ENCODE data around the gene SLC16A13.
"Not testable (repeated sequence)": the region's sequence is repeated elsewhere in the genome, so short reads cannot be mapped to it uniquely, and the experiment has no call there.

SLC16A13 gene

GRCh38 chr17:7035591-7036368 is at the start of gene SLC16A13:
Gene SLC16A13 (plus strand): TSS chr17:7036015. CDS start chr17:7036383, 368 bp downstream.
- DNase-seq (ENCODE audit: low spot score): peak; percentile 99

- no peak for DNase-seq (ENCODE audit: low spot score)
Measured at GRCh38 chr17:6986676-6987075, 49.1 kb upstream of the SLC16A13 start.

GRCh38 chr17:6989779-6990178 is 46.0 kb upstream of the SLC16A13 start:
- no peak for DNase-seq (ENCODE audit: low spot score)

- not testable (repeated sequence) for DNase-seq (ENCODE audit: low spot score)
Measured at GRCh38 chr17:6993613-6994056, 42.2 kb upstream of the SLC16A13 start.

- no peak for DNase-seq (ENCODE audit: low spot score)
Measured at GRCh38 chr17:6994118-6994598, 41.7 kb upstream of the SLC16A13 start.

GRCh38 chr17:6994666-6995256 is 41.1 kb upstream of the SLC16A13 start:
- DNase-seq (ENCODE audit: low spot score): no peak

- peak; percentile 38 for DNase-seq (ENCODE audit: low spot score)
Measured at GRCh38 chr17:6995500-6996255, 40.1 kb upstream of the SLC16A13 start, which contains the start of gene ALOX12. Gene ALOX12 (plus strand): TSS chr17:6996049. CDS start chr17:6996118, 69 bp downstream.

- DNase-seq (ENCODE audit: low spot score): no peak
Measured at GRCh38 chr17:6996256-6997011, 39.4 kb upstream of the SLC16A13 start.

GRCh38 chr17:6997171-6997570 is 38.6 kb upstream of the SLC16A13 start:
- no peak for DNase-seq (ENCODE audit: low spot score)

GRCh38 chr17:6998855-6999508 is 36.8 kb upstream of the SLC16A13 start:
- no peak for DNase-seq (ENCODE audit: low spot score)

GRCh38 chr17:7001318-7001961 is 34.4 kb upstream of the SLC16A13 start:
- DNase-seq (ENCODE audit: low spot score): peak; percentile 40

GRCh38 chr17:7002288-7003047 is 33.3 kb upstream of the SLC16A13 start:
- no peak for DNase-seq (ENCODE audit: low spot score)

GRCh38 chr17:7003745-7004144 is 32.1 kb upstream of the SLC16A13 start:
- no peak for DNase-seq (ENCODE audit: low spot score)

GRCh38 chr17:7004398-7005253 is 31.2 kb upstream of the SLC16A13 start:
- peak; percentile 60 for DNase-seq (ENCODE audit: low spot score)

GRCh38 chr17:7005716-7006115 is 30.1 kb upstream of the SLC16A13 start:
- no peak for DNase-seq (ENCODE audit: low spot score)

- DNase-seq (ENCODE audit: low spot score): no peak
Measured at GRCh38 chr17:7007143-7007542, 28.7 kb upstream of the SLC16A13 start.

- no peak for DNase-seq (ENCODE audit: low spot score)
Measured at GRCh38 chr17:7010523-7010922, 25.3 kb upstream of the SLC16A13 start.

- no peak for DNase-seq (ENCODE audit: low spot score)
Measured at GRCh38 chr17:7011415-7011814, 24.4 kb upstream of the SLC16A13 start.

- no peak for DNase-seq (ENCODE audit: low spot score)
Measured at GRCh38 chr17:7011942-7012254, 23.9 kb upstream of the SLC16A13 start.

Measured in AG20443 (cell line).